Stimulated activated CD4-positive, alpha-beta T cell treated with anti-CD3 and anti-CD28 coated beads, Interleukin-1b, Interleukin-23, amount 100 ng/mL, for 48 hours (primary cell): Measurements from ENCODE around the gene CEACAM21.

Experiments used
- DNase-seq: peaks from one replicate; pipeline ENCODE4 v3.0.0-alpha.2; 2020

CEACAM21 gene

GRCh38 chr19:41621654-41622053 is 45.7 kb downstream of the CEACAM21 start:
- no peak for DNase-seq

DNA sequence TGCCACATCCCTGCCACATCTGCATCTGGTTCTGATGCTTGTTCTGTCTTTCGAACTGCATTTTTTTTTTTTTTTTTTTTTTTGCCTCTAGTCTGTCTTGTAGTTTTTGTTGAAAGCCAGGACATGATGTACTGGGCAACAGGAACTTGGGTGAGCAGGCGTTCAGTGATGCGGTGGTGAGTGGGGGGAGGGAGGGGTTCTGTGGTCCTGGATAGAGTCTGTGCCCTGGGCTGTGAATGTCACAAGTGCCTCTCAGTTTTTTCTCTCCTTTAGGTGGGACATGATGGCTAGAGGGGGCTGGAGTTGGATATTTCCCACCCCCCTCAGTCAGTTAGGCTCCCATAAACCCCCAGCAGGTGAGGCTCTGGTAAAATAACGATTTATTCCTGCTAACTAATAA is 47.4 kb downstream of the CEACAM21 start:
- no peak for DNase-seq

DNA sequence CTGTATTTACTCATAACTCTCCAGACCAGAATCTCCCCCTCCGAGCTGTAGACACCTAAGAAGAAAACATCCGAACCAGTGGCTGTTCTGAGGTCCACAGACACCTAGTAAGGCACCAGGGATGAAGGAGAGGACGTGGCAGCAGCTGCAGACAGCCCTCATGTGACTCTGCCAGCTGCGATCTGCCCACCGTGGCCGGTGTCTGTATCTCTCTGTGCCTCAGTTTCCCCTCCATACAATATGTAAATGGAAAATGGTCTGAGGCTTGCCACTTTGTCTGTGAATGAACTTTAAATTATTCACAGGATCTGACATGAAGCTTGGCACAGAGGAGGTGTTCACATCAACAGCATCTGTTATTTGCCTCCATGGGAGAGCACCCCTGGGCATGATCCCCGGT is 48.5 kb downstream of the CEACAM21 start:
- DNase-seq, result no peak

DNA sequence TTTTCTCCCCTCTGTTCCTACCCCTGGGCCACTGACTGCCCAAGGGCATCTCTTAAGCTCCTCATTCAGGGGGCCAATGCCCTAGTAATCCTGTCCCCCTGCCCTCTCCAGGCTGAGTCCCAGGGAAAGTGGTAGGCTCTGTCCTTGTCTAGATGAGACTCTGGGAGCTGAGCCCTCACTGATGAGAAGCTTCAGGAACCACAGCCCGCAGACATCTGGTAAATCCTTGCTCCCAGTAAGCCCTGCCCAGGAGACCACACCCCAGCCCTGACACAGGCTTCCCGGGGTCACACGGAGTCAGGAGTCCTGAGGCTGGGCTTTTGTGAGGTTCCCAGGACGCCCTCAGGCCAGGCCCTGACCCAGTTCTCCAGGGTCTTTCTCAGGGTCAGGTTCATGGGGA is 49.0 kb downstream of the CEACAM21 start:
- DNase-seq, result no peak

DNA sequence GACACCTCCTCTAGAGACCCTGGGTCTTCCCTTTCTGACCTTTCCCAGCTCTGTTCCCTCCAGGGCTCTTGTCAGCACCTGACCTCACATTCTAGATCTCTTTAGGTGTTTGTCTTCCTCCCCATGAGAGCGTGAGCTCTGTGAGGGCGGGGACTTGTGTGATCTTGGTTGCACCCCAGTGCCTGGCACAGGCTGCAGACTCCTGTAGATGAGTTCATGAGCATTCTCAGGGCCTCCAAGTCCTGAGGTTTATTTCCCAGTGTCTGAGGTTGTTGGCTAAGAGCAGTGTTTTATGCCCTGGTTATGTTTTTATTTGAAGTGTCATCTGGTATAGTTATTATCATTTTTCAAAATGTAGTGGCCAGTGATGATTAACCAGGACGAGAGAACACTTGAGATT is 50.3 kb downstream of the CEACAM21 start:
- DNase-seq, result no peak

GRCh38 chr19:41626877-41627276 is 50.9 kb downstream of the CEACAM21 start, which contains the start of gene CEACAM4:
Gene CEACAM4 (minus strand): TSS chr19:41627074. CDS start chr19:41626963, 111 bp downstream.
- DNase-seq, result no peak

DNA sequence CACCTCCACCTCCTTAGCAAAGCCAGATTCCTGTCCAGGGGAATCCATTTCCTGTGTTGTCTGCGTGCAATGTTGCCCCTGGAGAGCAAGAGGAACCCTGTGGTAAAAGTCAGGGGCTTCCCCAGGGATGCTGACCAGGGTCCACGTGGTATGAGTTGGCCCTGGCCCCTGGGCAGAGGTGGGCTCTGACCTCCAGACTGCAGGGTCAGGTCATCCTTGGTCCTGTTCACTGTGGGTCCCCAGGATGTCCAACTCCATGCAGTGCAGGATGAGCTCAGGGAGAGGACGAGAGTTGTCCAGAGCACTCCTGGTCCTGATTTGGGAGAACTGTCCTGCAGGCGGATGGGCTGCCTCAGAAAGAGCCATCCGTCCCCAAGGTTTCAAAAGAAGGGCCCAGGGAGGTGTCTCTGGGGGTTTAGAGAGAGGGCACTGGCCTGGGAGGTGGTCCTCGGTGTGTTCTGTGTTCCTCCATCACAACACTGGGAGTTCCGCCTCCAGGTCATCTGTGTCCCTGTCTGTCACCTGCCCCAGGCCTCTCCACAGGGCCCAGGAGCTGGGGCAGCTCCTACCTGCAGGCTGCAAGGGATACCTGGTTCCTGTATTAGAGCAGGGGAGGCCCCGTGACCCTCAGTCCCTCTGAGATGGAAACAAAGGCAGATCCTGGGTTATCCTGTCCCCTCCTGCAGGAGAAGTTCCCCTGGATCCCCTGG is 52.2 kb downstream of the CEACAM21 start:
- DNase-seq, result no peak
